Activated T-cell treated with anti-CD3 and anti-CD28 coated beads, Interleukin-2, amount 50 U/mL, for 4 hours (primary cell): ENCODE data around the gene CIDEB. TPM values are rescaled to one million over a fixed set of nuclear protein-coding genes. Genes with fewer than 3 reads are reported as not detected.
"Not testable (repeated sequence)": the region's sequence is repeated elsewhere in the genome, so short reads cannot be mapped to it uniquely, and the experiment has no call there.

Experiments
- ATAC-seq, 2 donors: fragments of 200-7000 bp; cut with Tn5 transposase; one replicate each; pipeline ENCODE4 v1.10.0; 2021
- DNase-seq: peaks from one replicate; pipeline ENCODE4 v3.0.0-alpha.2; 2020
- H3K27me3 Mint-ChIP-seq: one replicate; pipeline ENCODE4 v1.8.0; 2021; ENCODE audit warnings: low read depth, mixed read lengths
- H3K36me3 Mint-ChIP-seq: one replicate; pipeline ENCODE4 v1.8.0; 2022; ENCODE audit warnings: mixed read lengths; ENCODE audit not compliant: insufficient read depth
- H3K4me1 Mint-ChIP-seq: one replicate; pipeline ENCODE4 v1.8.0; 2021; ENCODE audit warnings: low read depth, mixed read lengths
- H3K4me3 Mint-ChIP-seq: one replicate; pipeline ENCODE4 v1.8.0; 2021; ENCODE audit warnings: mild to moderate bottlenecking, moderate library complexity, mixed read lengths
- H3K9me3 Mint-ChIP-seq: one replicate; pipeline ENCODE4 v1.8.0; 2021; ENCODE audit warnings: mixed read lengths
- total RNA-seq, 3 donors: library from RNA; stranded (reverse); gene quantifications; one replicate each; pipeline ENCODE4 v1.2.1, GENCODE V29; 2021

Gene CIDEB
- total RNA-seq, 3 donors from 2014 or later = 6.5 to 7.3 (median 7.2) TPM

- H3K4me3 Mint-ChIP-seq = peak overlapping the region; percentile 90
- peaks cover 15% of the 10 kb centered on the region for H3K27me3 Mint-ChIP-seq
- peaks cover 32% of the 10 kb centered on the region for H3K4me1 Mint-ChIP-seq
- DNase-seq (no peak), ATAC-seq (no peak)
- no peaks in the 10 kb centered on the region for H3K9me3 Mint-ChIP-seq
- H3K36me3 Mint-ChIP-seq = peaks cover 13% of the 10 kb centered on the region
Observed at GRCh38 chr14:24338843-24339242, 31.1 kb upstream of the CIDEB start.

GRCh38 chr14:24337824-24338175 lies 30.0 kb upstream of the CIDEB start:
- peaks cover 12% of the 10 kb centered on the region for H3K27me3 Mint-ChIP-seq
- peak overlapping the region; percentile 14 for H3K4me3 Mint-ChIP-seq
- H3K4me1 Mint-ChIP-seq = peaks cover 40% of the 10 kb centered on the region
- no peak for DNase-seq
- ATAC-seq = no peak
- peaks cover 13% of the 10 kb centered on the region for H3K36me3 Mint-ChIP-seq
- no peaks in the 10 kb centered on the region for H3K9me3 Mint-ChIP-seq

- H3K4me3 Mint-ChIP-seq = no peak overlapping the region
- DNase-seq = no peak
- no peak for ATAC-seq
Observed at GRCh38 chr14:24337144-24337823, 29.5 kb upstream of the CIDEB start.

GRCh38 chr14:24335461-24336171 lies 27.8 kb upstream of the CIDEB start:
- no peaks in the 10 kb centered on the region for H3K9me3 Mint-ChIP-seq
- H3K27me3 Mint-ChIP-seq = peaks cover 16% of the 10 kb centered on the region
- H3K4me1 Mint-ChIP-seq = peaks cover 56% of the 10 kb centered on the region
- DNase-seq = no peak
- no peak for ATAC-seq
- peak overlapping the region; percentile 45 for H3K4me3 Mint-ChIP-seq
- H3K36me3 Mint-ChIP-seq = peaks cover 13% of the 10 kb centered on the region

More at GRCh38 chr14:24337144-24337823, 29.5 kb upstream of the CIDEB start:
- peaks cover 13% of the 10 kb centered on the region for H3K36me3 Mint-ChIP-seq
- H3K9me3 Mint-ChIP-seq = no peaks in the 10 kb centered on the region
- peaks cover 44% of the 10 kb centered on the region for H3K4me1 Mint-ChIP-seq
- peaks cover 15% of the 10 kb centered on the region for H3K27me3 Mint-ChIP-seq

- Mint-ChIP-seq H3K4me3 (peak within 1 kb of the TSS; percentile 59), H3K9me3 (no peaks in the 10 kb centered on the region), H3K27me3 (peaks cover 16% of the 10 kb centered on the region), H3K4me1 (peaks cover 60% of the 10 kb centered on the region), H3K36me3 (peaks cover 13% of the 10 kb centered on the region)
- DNase-seq = no peak
- peak; percentile 26 to 34 for ATAC-seq
Observed at GRCh38 chr14:24334431-24335291, 26.9 kb upstream of the CIDEB start, which contains the start of gene ADCY4. ADCY4 (minus strand) TSS chr14:24335071; CDS start chr14:24334652, 419 bp downstream.

- Mint-ChIP-seq H3K27me3 (peaks cover 19% of the 10 kb centered on the region), H3K4me3 (peak overlapping the region; percentile 78), H3K4me1 (peaks cover 61% of the 10 kb centered on the region), H3K9me3 (no peaks in the 10 kb centered on the region), H3K36me3 (peaks cover 10% of the 10 kb centered on the region)
- DNase-seq (peak; percentile 81), ATAC-seq (peak; percentile 78 to 83)
Observed at GRCh38 chr14:24332268-24332993, 24.7 kb upstream of the CIDEB start.

GRCh38 chr14:24331731-24332267 lies 24.0 kb upstream of the CIDEB start:
- peaks cover 64% of the 10 kb centered on the region for H3K4me1 Mint-ChIP-seq
- H3K4me3 Mint-ChIP-seq = peak overlapping the region; percentile 78
- H3K27me3 Mint-ChIP-seq = peaks cover 19% of the 10 kb centered on the region
- no peak for ATAC-seq
- H3K9me3 Mint-ChIP-seq = no peaks in the 10 kb centered on the region
- peaks cover 8% of the 10 kb centered on the region for H3K36me3 Mint-ChIP-seq
- no peak for DNase-seq

- H3K4me1 Mint-ChIP-seq = peaks cover 64% of the 10 kb centered on the region
- no peaks in the 10 kb centered on the region for H3K9me3 Mint-ChIP-seq
- no peak for ATAC-seq
- no peak overlapping the region for H3K4me3 Mint-ChIP-seq
- H3K27me3 Mint-ChIP-seq = peaks cover 19% of the 10 kb centered on the region
- H3K36me3 Mint-ChIP-seq = peaks cover 3% of the 10 kb centered on the region
- no peak for DNase-seq
Observed at GRCh38 chr14:24330973-24331674, 23.3 kb upstream of the CIDEB start.

GRCh38 chr14:24329736-24330135 lies 22.0 kb upstream of the CIDEB start:
- H3K27me3 Mint-ChIP-seq = peaks cover 12% of the 10 kb centered on the region
- ATAC-seq = peak in 1 of 2 donors; percentile 50
- H3K4me1 Mint-ChIP-seq = peaks cover 61% of the 10 kb centered on the region
- no peaks in the 10 kb centered on the region for H3K9me3 Mint-ChIP-seq
- DNase-seq = peak; percentile 37
- no peaks in the 10 kb centered on the region for H3K36me3 Mint-ChIP-seq
- no peak overlapping the region for H3K4me3 Mint-ChIP-seq

GRCh38 chr14:24329073-24329663 lies 21.4 kb upstream of the CIDEB start:
- H3K9me3 Mint-ChIP-seq = no peaks in the 10 kb centered on the region
- H3K4me1 Mint-ChIP-seq = peaks cover 59% of the 10 kb centered on the region
- H3K36me3 Mint-ChIP-seq = no peaks in the 10 kb centered on the region
- H3K27me3 Mint-ChIP-seq = peaks cover 10% of the 10 kb centered on the region
- DNase-seq (no peak), ATAC-seq (no peak)
- H3K4me3 Mint-ChIP-seq = no peak overlapping the region

GRCh38 chr14:24327914-24328313 lies 20.1 kb upstream of the CIDEB start:
- H3K9me3 Mint-ChIP-seq, H3K36me3 Mint-ChIP-seq, ATAC-seq, H3K27me3 Mint-ChIP-seq, H3K4me3 Mint-ChIP-seq, DNase-seq: not testable (repeated sequence)
- H3K4me1 Mint-ChIP-seq = peaks cover 47% of the 10 kb centered on the region

GRCh38 chr14:24327303-24327702 lies 19.5 kb upstream of the CIDEB start:
- H3K4me3 Mint-ChIP-seq = no peak overlapping the region
- H3K4me1 Mint-ChIP-seq = peaks cover 43% of the 10 kb centered on the region

GRCh38 chr14:24325963-24326362 lies 18.2 kb upstream of the CIDEB start:
- no peak overlapping the region for H3K4me3 Mint-ChIP-seq
- H3K36me3 Mint-ChIP-seq = no peaks in the 10 kb centered on the region
- H3K9me3 Mint-ChIP-seq = no peaks in the 10 kb centered on the region
- H3K4me1 Mint-ChIP-seq = peaks cover 33% of the 10 kb centered on the region
- DNase-seq = no peak
- ATAC-seq = no peak
- peaks cover 3% of the 10 kb centered on the region for H3K27me3 Mint-ChIP-seq

More at GRCh38 chr14:24327303-24327702, 19.5 kb upstream of the CIDEB start:
- Mint-ChIP-seq H3K9me3 (no peaks in the 10 kb centered on the region), H3K36me3 (no peaks in the 10 kb centered on the region), H3K27me3 (peaks cover 4% of the 10 kb centered on the region)
- DNase-seq (no peak), ATAC-seq (no peak)
